OCI-M2 (cell line): Measurements from ENCODE around the gene COL7A1.

Experiments used
- DNase-seq: peaks from one replicate; lab custom pipeline; 2025; ENCODE audit not compliant: unreplicated experiment; lab: John Stamatoyannopoulos, UW

Gene COL7A1

DNA sequence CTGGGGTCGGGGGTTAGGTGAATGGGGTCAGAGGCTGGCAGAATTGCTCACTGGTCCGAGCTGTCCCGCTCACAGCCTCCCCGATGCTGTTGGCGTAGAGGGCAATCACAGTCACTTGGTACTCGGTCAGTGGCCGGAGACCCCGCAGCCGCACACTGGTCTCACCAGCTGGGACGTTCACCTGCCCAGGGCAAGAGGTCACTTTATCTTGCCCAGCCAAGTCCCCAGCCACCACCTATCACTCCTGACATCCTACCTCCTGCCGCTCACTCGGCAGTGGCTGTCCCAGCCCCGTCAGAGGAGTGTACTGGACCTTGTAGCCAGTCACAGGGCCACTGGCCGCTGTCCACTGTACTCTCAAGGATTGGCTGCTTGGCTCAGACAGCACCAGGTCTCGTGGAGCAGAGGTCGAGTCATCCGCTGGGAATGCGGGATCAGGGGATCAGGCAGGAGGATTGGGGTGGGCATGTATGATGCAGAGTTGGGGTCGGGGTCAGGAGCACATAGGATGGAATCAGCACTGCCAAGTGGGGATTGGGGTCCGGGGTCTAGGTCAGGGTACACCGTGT lies 2.5 kb downstream of the COL7A1 start:
- no peak for DNase-seq

DNA sequence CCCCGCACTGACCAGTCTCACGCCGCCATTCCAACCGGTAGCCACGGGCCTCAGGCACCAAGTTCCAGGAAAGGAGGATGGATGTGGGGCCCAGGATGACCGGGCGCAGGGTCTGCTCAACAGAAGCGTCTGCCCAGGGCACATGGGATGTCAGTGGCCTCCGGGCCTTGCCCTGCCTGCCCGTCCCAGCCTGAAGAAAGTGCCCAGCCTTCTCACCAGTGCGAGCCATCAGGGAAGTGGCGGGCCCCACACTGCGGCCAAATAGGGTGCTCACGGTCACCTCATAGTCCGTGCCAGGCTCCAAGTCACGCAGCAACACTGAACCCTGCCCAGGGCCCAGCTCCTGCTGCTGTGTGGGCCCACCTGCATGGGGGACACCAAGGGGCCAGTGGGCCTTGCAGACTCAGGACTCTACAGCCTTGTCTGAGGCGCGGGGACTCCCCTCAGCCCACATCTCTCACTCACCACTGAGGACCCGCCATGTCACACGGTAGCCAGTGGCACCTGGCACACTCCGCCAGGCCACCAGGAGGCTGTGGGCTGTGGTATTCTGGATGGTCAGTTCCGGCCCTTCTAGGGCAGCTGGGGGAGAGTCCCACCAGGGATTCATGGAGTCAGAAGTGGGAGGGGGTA lies 3.1 kb downstream of the COL7A1 start:
- no peak for DNase-seq

DNA sequence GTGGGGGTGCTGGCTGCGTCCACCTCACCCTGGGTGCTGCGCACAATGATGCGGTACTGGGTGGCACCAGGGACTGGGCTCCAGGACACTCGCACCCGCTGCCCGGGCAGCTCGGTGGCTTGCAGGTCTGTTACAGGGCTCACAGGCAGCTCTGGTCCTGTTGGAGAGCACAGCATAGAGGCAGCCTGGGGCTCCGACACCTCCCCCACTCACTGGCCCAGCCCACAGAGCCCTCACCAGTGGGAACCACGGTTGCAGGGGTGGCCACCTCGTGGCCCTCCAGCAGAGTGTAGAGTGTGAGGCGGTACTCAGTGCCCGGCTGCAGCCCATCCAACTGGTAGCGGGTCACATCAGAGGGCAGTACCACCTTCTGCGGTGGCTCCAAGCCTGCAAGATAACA lies 3.7 kb downstream of the COL7A1 start:
- DNase-seq = no peak

DNA sequence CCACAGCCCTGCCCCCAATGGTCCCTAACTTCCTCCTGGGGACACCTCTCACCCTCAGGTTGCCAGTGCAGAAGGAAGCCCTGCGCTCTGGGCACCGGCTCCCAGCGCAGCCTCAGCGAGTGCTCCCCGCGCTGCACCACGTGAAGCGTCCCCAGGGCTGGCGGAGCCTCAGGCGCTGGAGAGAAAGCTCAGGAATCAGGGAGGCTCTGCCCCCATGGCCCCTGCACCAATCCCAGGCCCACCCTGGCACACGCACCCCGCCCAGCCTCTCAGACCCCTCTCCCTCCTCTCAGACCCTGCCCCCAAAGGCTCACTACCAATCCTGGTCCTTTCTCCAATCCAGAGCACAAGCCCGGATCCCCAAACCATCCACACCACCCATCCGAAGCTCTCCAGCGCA lies 6.9 kb downstream of the COL7A1 start:
- no peak for DNase-seq

DNA sequence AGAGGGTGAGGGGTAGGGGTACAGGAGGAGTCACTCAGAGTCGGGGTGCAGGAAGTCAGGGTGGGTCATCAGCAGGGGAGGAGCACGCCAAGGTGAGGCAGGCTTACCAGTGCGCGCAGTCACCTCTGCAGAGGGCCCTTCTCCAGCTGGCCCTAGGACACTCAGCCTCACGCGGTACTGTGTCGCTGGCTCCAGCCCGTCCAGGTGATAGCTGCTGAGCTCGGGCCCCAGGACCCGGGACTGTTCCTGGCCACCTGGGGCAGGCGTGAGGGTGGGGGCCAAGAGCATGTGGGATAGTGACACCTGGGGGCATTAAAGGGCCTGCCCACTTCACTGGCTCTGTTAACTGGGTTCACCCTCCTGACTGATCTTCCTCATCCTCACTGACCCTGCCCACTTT lies 7.4 kb downstream of the COL7A1 start:
- no peak for DNase-seq

DNA sequence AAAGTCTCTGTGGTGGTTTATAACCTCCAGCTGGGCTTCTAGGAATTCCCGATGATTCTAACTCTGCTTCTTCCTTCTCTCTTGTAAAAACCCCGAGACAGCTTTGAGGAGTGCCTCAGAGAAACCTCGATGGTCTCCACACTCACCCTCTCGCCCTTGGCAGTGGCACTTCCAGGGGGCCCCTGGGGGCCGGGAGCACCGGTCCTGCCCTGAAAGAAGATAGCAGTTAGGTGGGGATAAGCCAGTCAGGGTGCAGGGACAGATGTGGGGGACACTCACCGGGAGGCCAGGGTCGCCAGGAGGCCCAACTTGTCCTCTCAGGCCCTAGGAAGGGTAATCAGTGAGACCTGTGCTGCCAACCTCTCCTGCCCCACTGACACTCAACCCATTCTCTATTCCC lies 9.7 kb downstream of the COL7A1 start:
- no peak for DNase-seq

DNA sequence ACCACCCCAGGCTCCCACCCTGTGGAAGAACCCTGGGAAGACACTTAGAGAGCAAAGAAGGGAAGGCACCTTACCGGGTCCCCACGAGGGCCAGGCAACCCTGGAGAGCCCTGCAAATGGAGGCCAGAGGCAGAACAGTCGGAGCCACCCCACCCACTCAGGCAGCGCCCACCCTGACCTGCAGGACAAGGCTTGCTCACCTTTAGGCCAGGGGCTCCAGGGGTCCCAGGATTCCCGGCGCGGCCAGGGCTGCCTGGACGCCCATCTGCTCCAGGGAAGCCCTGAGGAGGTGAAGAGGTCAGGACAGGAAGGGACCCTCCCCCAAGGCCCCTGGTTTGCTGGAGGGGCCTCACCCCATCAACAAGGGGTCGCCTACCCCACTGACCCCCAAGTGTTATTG lies 10.3 kb downstream of the COL7A1 start:
- no peak for DNase-seq

DNA sequence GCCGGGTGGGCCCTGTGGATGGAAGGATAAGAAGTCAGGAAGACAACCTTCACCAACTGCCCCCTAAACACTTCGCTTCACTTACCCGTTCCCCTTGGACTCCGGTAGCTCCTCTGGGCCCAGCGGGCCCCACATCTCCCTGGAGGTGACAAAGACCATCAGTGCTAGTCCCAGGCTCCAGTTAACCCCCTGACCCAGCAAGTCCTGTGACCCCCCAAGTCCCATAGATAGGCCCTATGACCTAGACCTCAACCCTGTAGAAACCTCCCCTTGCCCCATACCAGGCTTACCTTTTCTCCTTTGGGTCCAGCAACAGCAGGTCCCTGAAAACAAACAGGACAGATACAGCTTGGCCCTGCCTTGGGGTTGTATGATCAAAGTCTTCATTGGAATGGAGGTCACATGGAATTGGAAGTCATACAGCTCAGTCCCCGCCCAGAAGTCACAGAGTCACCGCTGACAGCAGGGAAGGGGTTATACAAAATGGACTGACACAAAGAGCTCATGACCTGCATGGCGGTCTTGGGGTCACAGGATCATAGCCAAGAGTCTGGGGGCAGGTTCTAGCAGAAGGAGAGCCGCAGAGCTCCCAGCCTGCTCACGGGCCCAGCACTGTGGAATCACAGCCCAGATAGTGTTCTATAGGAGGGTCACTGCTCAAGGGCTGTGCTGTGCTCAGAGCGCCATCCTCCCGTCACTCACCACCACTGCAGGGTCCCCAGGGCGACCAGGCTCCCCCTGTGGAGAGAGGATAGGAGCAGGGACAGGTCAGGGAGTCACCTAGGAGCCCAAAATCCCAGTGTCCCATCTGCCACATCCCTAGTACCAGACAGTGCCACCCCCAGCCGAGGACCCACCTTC lies 13.3 kb downstream of the COL7A1 start:
- DNase-seq = no peak

DNA sequence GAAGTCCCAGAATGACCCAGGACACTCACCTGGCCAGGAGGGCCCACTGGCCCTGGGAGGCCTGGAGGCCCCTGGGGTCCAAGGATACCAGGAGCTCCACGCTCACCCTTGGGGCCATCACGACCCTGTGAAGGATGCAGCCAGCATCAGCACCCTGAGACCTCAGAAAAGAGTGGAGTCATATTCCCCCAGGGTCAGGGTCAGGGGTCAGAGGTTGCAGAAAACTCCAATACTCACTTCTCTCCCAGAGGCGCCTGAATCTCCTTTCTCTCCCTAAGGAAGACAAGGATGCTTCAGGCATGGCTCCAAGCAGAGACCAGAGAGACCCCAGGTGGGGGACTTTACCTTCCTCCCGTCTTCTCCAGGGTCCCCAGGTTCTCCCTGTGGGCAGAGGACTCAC lies 18.5 kb downstream of the COL7A1 start:
- DNase-seq = no peak

DNA sequence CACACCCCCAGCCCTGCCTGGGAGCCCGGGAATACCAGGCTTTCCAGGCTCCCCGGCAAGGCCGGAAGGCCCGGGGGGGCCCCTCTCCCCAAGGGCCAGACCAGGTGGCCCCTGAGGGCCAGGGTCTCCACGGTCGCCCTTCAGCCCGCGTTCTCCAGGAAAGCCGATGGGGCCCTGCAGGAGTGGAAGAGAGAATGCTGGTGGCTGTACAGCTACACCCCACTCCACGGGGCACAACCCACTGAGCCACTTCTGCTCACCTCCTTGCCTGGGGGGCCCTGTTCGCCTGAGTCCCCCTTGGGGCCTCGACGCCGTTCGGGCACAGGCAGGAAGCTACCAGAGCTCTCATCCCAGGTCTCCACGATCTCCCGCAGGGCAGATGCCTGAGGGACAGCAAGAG lies 19.8 kb downstream of the COL7A1 start:
- no peak for DNase-seq

DNA sequence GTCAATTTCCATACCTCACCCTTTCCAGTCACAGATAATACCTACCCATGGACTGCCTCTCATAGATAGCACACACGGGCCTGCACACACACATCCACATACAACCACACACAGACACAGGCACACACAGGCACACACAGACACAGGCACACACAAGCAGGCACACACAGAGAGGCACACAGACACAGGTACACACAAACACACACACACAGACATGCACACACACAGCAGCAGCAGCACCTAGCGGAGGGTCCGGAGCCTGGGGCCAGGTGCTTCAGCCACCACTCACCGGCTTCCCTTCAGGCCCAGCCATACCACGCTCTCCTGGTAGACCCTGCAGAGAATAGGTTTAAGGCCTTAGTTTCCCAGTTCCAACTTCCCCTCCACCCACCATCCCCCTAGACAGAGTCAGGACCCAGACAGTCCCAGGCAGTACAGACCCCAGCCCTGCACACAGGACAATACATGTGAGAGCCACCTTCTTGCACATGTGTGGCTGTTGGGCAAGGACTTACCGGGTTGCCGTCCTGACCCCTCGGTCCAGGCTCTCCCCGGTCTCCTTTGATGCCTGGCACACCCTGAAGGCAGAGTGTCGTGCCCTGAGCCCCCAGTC lies 21.1 kb downstream of the COL7A1 start:
- no peak for DNase-seq

DNA sequence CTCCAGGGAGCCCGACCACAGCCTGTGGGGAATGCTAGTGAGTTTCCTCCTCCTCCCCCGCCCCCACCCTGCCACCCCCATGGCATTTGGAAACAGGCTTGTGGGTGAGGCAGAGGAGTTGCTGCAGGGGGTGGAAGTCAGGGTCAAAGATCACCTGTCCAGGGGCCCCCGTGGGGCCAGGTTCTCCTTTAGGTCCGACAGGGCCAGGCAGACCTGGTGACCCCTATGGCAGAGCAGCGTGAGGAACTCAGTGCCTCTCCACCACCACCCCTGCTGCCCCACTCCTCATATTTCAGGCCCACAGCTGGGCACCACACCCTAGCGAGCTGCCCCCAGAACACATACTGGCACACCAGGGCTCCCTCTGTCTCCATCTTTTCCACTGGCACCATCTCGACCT lies 22.6 kb downstream of the COL7A1 start:
- no peak for DNase-seq

DNA sequence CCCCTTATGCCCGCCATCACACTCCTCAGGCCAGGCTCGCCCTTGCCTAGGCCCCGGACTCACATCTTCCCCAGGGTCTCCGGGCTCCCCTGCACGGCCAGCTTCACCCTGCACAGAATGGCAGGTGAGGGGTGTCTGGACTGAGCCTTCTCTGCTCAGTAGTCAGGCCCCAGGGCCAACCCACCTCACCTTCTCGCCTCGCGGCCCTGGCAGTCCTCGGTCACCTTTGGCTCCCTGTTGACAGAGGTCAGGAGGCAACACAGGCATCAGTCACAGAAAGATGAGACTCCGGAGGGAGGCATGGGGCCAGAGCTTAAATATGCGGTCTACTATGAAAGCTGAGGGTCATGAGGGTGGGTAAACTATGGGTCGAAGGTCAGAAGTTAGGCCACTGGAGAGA lies 23.2 kb downstream of the COL7A1 start:
- no peak for DNase-seq

DNA sequence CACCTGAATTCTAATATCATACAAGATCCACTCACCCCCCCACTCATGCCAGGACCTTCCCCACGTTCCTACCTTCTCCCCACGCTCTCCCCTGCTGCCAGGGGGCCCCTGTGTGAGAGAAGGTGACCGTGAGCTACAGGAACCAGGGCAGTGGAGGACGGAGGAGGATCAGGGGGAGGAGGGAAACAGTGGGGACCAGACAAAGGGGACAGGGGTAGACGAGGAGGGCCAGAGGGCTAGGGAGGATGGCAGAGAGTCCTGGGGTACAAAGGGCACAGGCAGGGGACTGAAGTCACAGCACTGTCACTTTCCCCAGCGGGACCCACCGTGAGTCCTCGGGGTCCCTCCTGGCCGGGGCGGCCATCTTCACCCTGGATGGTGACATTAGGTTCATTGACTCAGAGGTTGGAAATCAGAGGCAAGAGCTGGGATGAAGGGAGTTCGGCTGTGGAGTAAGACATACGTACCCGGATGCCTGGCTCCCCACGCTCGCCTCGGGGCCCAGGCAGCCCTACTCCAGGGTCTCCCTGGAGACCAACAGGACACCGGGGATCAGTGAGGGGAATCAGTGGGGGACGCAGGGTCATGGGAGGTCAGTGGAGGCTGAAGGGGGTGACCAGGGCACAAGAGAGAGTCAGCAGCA lies 25.2 kb downstream of the COL7A1 start:
- DNase-seq = no peak

DNA sequence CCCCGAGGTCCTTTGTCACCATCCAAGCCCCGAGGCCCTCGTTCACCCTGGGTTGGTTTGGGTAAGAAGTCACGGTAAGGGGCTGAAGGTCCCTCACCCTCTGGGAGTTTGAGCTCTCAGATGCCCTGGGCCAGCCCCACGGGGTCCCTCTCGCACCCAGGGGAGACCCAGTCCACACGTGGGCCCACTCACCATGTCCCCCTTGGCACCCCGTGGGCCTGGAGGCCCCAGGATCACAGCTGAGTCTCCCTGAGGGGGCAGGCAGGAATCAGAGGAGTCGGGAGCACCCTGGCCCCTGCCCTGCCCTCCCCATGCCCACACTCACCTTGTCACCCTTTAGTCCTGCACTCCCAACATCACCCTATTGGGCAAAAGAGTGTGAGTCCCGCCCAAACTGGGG lies 25.7 kb downstream of the COL7A1 start:
- DNase-seq = no peak

DNA sequence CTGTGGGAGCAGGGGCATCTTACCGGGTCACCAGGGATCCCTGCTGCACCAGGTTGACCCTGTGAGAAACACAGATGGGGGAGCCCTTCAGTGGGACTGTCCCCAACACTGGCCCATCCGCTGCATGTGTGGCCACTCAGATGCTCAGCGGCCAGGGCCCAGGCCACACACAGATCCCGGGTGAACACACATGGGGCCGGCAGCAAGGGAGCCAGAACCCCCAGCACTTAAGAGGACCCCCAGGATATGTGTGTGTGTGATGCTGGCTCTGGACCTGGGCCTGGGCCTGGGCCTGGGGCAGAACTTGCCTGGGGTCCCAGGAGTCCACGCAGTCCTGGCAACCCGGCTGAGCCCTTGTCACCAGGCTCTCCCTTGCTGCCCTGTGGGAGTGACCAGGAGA lies 26.7 kb downstream of the COL7A1 start:
- DNase-seq = no peak

DNA sequence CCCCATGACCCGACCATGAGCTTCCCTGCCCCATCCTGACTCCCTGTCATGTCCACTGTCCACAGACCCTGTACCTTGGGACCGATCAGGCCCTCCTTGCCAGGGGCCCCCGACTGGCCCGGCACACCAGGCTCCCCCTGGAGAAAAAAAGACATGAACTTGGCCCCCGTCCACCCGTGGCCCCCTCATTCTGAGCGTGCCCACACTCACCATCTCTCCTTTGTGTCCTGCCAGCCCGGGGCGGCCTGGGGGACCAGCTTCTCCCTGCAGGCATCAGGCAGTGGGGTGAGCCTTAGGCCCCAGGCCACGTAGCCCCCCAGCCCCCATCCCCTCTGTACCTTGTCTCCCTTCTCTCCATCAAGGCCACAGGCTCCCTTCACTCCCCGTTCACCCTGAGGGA lies 27.6 kb downstream of the COL7A1 start:
- DNase-seq = no peak

DNA sequence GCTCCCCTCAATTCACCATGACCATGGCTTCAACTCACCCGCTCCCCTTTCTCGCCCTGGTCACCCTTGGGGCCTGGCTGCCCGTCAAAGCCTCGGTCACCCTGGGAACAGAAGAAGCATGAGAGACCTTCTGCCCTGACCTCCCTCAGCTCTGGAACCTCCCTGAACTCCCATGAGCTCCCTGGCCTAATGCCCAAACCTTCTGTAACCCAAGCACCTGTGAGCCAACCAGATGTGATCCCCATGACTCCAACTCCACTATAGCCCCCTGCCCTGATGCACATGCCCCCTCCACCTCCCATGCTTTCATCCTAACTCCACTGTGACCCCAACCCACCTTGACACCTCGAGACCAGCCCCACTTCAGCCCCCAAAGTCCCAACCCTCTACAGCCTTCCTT lies 28.0 kb downstream of the COL7A1 start:
- no peak for DNase-seq

DNA sequence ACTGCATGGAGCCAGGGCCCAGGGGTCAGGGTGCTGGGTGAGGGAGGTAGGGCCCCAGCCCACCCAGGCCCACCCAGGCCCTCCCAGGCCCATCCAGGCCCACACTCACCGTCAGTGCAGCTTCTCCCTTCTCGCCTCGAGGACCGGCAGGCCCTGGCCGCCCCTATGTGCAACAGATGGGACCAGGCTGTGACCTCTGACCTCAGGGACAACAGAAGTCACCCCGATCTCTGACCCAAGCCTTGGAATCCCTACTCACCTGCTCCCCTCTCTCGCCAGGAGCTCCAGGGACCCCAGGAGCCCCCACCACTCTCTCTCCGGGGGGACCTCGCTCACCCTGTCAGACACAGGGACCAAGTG lies 28.7 kb downstream of the COL7A1 start:
- DNase-seq = no peak

DNA sequence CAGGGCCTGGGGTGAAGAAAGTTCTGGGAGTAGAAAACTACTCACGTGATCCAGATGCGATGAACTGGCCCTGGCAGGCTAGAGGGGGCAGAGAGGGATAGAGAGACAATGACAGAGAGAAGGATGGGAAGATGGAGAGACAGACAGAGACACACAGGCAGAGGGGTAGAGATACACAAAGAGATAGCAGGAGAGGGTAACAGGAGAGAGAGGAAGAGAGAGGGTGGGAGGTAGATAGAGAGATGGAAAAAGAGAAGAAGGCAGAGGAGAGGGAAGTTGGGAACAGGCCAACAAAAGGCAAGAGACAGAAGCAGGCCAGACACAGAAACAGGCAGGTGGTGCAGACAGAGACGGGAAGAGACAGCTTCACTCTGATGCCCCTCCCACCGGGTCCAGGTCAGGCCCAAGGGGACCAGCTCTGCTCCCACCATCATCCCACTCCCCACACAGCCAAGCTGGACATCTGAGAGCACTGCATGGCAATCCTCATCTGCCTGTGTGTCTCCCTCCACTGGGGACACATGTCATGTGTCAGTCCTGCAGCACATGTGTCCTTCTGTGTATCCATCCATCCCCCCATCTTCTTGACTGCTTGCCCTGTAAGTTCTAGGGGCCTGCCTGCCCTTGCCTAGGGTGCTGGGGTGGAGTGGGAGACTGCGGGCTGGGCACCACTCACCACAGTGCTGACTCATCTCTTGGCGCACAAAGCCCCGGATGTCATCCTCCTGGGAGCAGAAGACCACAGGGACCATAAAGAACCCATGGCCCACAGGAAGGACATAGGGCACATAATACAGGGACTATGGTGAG lies 29.3 kb downstream of the COL7A1 start:
- DNase-seq = no peak

DNA sequence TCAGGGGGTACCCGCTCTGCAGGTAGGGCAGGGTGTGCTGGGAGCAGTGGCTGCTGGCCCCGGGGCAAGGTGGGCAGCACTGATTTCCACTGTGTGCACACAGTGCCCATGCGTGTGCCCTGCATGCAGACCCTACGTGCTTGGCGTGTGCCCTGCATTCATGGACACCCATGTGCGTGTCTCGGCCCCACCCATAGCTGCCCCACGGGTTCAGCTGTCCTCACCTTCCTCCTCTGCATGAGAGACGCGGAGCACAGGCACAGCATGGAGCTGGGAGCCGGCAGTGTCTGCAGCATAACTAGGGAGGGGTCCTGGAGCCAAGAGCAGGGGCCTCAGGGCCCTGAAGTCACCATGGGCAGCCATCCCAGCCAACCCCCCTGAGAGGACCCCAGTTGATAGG lies 29.9 kb downstream of the COL7A1 start:
- no peak for DNase-seq
